ENCODE measurements around the gene ADGRG4.

The ADGRG4 gene

GRCh38 chrX:136304493-136304892 lies 3.7 kb downstream of the ADGRG4 start:
- DNase-seq (ENCODE audit: low read depth): no peak

GRCh38 chrX:136306182-136306581 lies 5.4 kb downstream of the ADGRG4 start:
- no peak for DNase-seq (ENCODE audit: low read depth)

GRCh38 chrX:136307471-136307870 lies 6.7 kb downstream of the ADGRG4 start:
- DNase-seq (ENCODE audit: low read depth): no peak

- no peak for DNase-seq (ENCODE audit: low read depth)
These were observed 9.6 kb downstream of the ADGRG4 start for GRCh38 chrX:136310411-136310810.

GRCh38 chrX:136318156-136318555 lies 17.4 kb downstream of the ADGRG4 start:
- DNase-seq (ENCODE audit: low read depth): no peak

- no peak for DNase-seq (ENCODE audit: low read depth)
These were observed 18.3 kb downstream of the ADGRG4 start for GRCh38 chrX:136318895-136319597.

GRCh38 chrX:136319600-136319999 lies 18.8 kb downstream of the ADGRG4 start:
- no peak for DNase-seq (ENCODE audit: low read depth)

GRCh38 chrX:136321532-136321931 lies 20.8 kb downstream of the ADGRG4 start:
- no peak for DNase-seq (ENCODE audit: low read depth)

- no peak for DNase-seq (ENCODE audit: low read depth)
These were observed 21.3 kb downstream of the ADGRG4 start for GRCh38 chrX:136322064-136322463.

- no peak for DNase-seq (ENCODE audit: low read depth)
These were observed 24.6 kb downstream of the ADGRG4 start for GRCh38 chrX:136325377-136325776.

GRCh38 chrX:136328933-136329332 lies 28.2 kb downstream of the ADGRG4 start:
- no peak for DNase-seq (ENCODE audit: low read depth)

- DNase-seq (ENCODE audit: low read depth): no peak
These were observed 35.9 kb downstream of the ADGRG4 start for GRCh38 chrX:136336623-136337022.

GRCh38 chrX:136339702-136340101 lies 38.9 kb downstream of the ADGRG4 start:
- DNase-seq (ENCODE audit: low read depth): no peak

GRCh38 chrX:136344320-136344719 lies 43.6 kb downstream of the ADGRG4 start:
- DNase-seq (ENCODE audit: low read depth): no peak

GRCh38 chrX:136346506-136346905 lies 45.7 kb downstream of the ADGRG4 start:
- DNase-seq (ENCODE audit: low read depth): no peak

- DNase-seq (ENCODE audit: low read depth): no peak
These were observed 46.9 kb downstream of the ADGRG4 start for GRCh38 chrX:136347706-136348105.

- DNase-seq (ENCODE audit: low read depth): no peak
These were observed 52.8 kb downstream of the ADGRG4 start for GRCh38 chrX:136353526-136354093.

GRCh38 chrX:136354201-136354600 lies 53.4 kb downstream of the ADGRG4 start:
- no peak for DNase-seq (ENCODE audit: low read depth)

- no peak for DNase-seq (ENCODE audit: low read depth)
These were observed 68.6 kb downstream of the ADGRG4 start for GRCh38 chrX:136369377-136369776.

GRCh38 chrX:136376713-136377112 lies 76.0 kb downstream of the ADGRG4 start:
- DNase-seq (ENCODE audit: low read depth): no peak

GRCh38 chrX:136380010-136380769 lies 79.4 kb downstream of the ADGRG4 start:
- no peak for DNase-seq (ENCODE audit: low read depth)

GRCh38 chrX:136386173-136386572 lies 85.4 kb downstream of the ADGRG4 start:
- no peak for DNase-seq (ENCODE audit: low read depth)

- no peak for DNase-seq (ENCODE audit: low read depth)
These were observed 86.1 kb downstream of the ADGRG4 start for GRCh38 chrX:136386826-136387225.

Data from stimulated activated CD8-positive, alpha-beta memory T cell treated with anti-CD3 and anti-CD28 coated beads, Interleukin-15, amount 100 ng/mL, for 1 hour (primary cell).